Hepatocyte (in vitro differentiated cells): ENCODE data around the gene CFAP52. TPM values are rescaled to one million over a fixed set of nuclear protein-coding genes. Genes with fewer than 3 reads are reported as not detected.

Experiments
- DNase-seq: peaks from one replicate; pipeline ENCODE4 v3.0.0-alpha.2; 2016; ENCODE audit warnings: low spot score
- H2AFZ ChIP-seq: fragments of 200-600 bp; sonication (generic); 2 replicates; pipeline ENCODE4 v1.6.0; 2016; ENCODE audit warnings: antibody characterized with exemption, mild to moderate bottlenecking
- H3K27ac ChIP-seq: fragments of 200-600 bp; sonication (generic); 2 replicates; pipeline ENCODE4 v1.5.1; 2016; ENCODE audit warnings: mild to moderate bottlenecking
- H3K27me3 ChIP-seq: fragments of 200-600 bp; sonication (generic); 2 replicates; pipeline ENCODE4 v1.6.1; 2016
- H3K36me3 ChIP-seq: fragments of 200-600 bp; sonication (generic); replicated peaks from 2 replicates; pipeline ENCODE4 v1.5.1; 2016; ENCODE audit warnings: low read depth; ENCODE audit not compliant: insufficient read depth
- H3K4me1 ChIP-seq: fragments of 200-600 bp; sonication (generic); 2 replicates; pipeline ENCODE4 v1.5.1; 2016; ENCODE audit warnings: mild to moderate bottlenecking, moderate library complexity; ENCODE audit not compliant: insufficient read depth
- H3K4me2 ChIP-seq: fragments of 200-600 bp; sonication (generic); 2 replicates; pipeline ENCODE4 v1.6.0; 2016
- H3K4me3 ChIP-seq: fragments of 200-600 bp; sonication (generic); 2 replicates; pipeline ENCODE4 v1.5.1; 2016; ENCODE audit warnings: mild to moderate bottlenecking
- H3K79me2 ChIP-seq: fragments of 200-600 bp; sonication (generic); 2 replicates; pipeline ENCODE4 v1.6.0; 2017; ENCODE audit warnings: mild to moderate bottlenecking
- H3K9me2 ChIP-seq: fragments of 200-600 bp; sonication (generic); replicated peaks from 2 replicates; pipeline ENCODE4 v1.6.0; 2017; ENCODE audit warnings: mild to moderate bottlenecking; ENCODE audit not compliant: insufficient read depth
- H3K9me3 ChIP-seq: fragments of 200-600 bp; sonication (generic); 2 replicates; pipeline ENCODE4 v1.5.1; 2016; ENCODE audit warnings: low read depth, mild to moderate bottlenecking
- H4K20me1 ChIP-seq: fragments of 200-600 bp; sonication (generic); 2 replicates; pipeline ENCODE4 v1.6.0; 2016; ENCODE audit warnings: mild to moderate bottlenecking; ENCODE audit not compliant: insufficient read depth, poor library complexity, severe bottlenecking
- CTCF ChIP-seq: fragments of 200-600 bp; sonication (generic); IDR thresholded peaks from 2 replicates; pipeline ENCODE4 v1.5.1; 2016; ENCODE audit warnings: antibody characterized with exemption, mild to moderate bottlenecking; ENCODE audit not compliant: poor library complexity
- EZH2 ChIP-seq: fragments of 200-600 bp; sonication (generic); IDR thresholded peaks from 2 replicates; pipeline ENCODE4 v1.6.1; 2016; ENCODE audit warnings: antibody characterized with exemption, mild to moderate bottlenecking, borderline replicate concordance
- EZH2phosphoT487 ChIP-seq: fragments of 200-600 bp; sonication (generic); IDR thresholded peaks from one replicate; pipeline ENCODE4 v1.6.1; 2018; ENCODE audit warnings: antibody characterized with exemption, mild to moderate bottlenecking, low read depth, moderate library complexity; ENCODE audit not compliant: unreplicated experiment, severe bottlenecking
- WGBS: methylation state at CpG from one replicate; pipeline ENCODE4 v1.1.6; 2016; ENCODE audit warnings: low lambda C conversion rate; ENCODE audit errors: missing lambda C conversion rate; 5-methylcytosine and 5-hydroxymethylcytosine counted together
- polyA plus RNA-seq: library from polyadenylated mRNA; unstranded; fragments of >200 nt; fragmentation: Nextera tagmentation; extraction: Ambion mirVana; gene quantifications from 2 replicates; pipeline ENCODE4 v1.2.1, GENCODE V29; 2016
- total RNA-seq: library from RNA; depleted of rRNA; stranded (reverse); fragments of >200 nt; gene quantifications from 2 replicates; pipeline ENCODE4 v1.2.3, GENCODE V29; 2014

Gene CFAP52
- total and polyA plus RNA-seq, 2 experiments from 2014 or later = 0.67 TPM; not detected in 1

GRCh38 chr17:9557161-9557755 is 19.2 kb upstream of the CFAP52 start:
- no peak overlapping the region for H2AFZ ChIP-seq
- no peaks in the 10 kb centered on the region for H3K79me2 ChIP-seq
- no peak overlapping the region for H3K4me2 ChIP-seq
- no peaks in the 10 kb centered on the region for H4K20me1 ChIP-seq
- no peaks in the 10 kb centered on the region for H3K27me3 ChIP-seq
- H3K4me3 ChIP-seq = no peak overlapping the region
- H3K9me2 ChIP-seq = no peaks in the 10 kb centered on the region
- TF ChIP-seq EZH2phosphoT487 (no peak), CTCF (no peak), EZH2 (no peak)
- H3K9me3 ChIP-seq = no peaks in the 10 kb centered on the region
- DNase-seq = no peak
- WGBS = 71% methylated on average over 10 of the region's 10 CpGs
- H3K27ac ChIP-seq = no peak overlapping the region
- H3K4me1 ChIP-seq = peaks cover 6% of the 10 kb centered on the region
- no peaks in the 10 kb centered on the region for H3K36me3 ChIP-seq

GRCh38 chr17:9557857-9558256 is 18.6 kb upstream of the CFAP52 start:
- WGBS = 81% methylated on average over 9 of the region's 9 CpGs
- H3K9me2 ChIP-seq = no peaks in the 10 kb centered on the region
- H3K4me1 ChIP-seq = peaks cover 6% of the 10 kb centered on the region
- no peaks in the 10 kb centered on the region for H4K20me1 ChIP-seq
- no peaks in the 10 kb centered on the region for H3K27me3 ChIP-seq
- no peak overlapping the region for H3K4me2 ChIP-seq
- no peaks in the 10 kb centered on the region for H3K36me3 ChIP-seq
- no peak for DNase-seq
- no peak overlapping the region for H3K27ac ChIP-seq
- H2AFZ ChIP-seq = no peak overlapping the region
- no peaks in the 10 kb centered on the region for H3K79me2 ChIP-seq
- H3K9me3 ChIP-seq = no peaks in the 10 kb centered on the region
- TF ChIP-seq EZH2 (no peak), CTCF (no peak), EZH2phosphoT487 (no peak)
- no peak overlapping the region for H3K4me3 ChIP-seq

GRCh38 chr17:9564104-9564503 is 12.3 kb upstream of the CFAP52 start:
- DNase-seq = no peak
- no peak overlapping the region for H3K27ac ChIP-seq

More at GRCh38 chr17:9564104-9564503, 12.3 kb upstream of the CFAP52 start:
- no peaks in the 10 kb centered on the region for H3K9me2 ChIP-seq
- TF ChIP-seq EZH2 (no peak), CTCF (no peak), EZH2phosphoT487 (no peak)
- H4K20me1 ChIP-seq = no peaks in the 10 kb centered on the region
- no peak overlapping the region for H3K4me2 ChIP-seq
- no peaks in the 10 kb centered on the region for H3K4me1 ChIP-seq
- H3K79me2 ChIP-seq = no peaks in the 10 kb centered on the region
- no peak overlapping the region for H2AFZ ChIP-seq
- H3K4me3 ChIP-seq = no peak overlapping the region
- H3K36me3 ChIP-seq = no peaks in the 10 kb centered on the region
- no peaks in the 10 kb centered on the region for H3K27me3 ChIP-seq
- H3K9me3 ChIP-seq = no peaks in the 10 kb centered on the region
